AG10803 (cell line): ENCODE data around the gene ABHD10.
A peak's percentile ranks its signal among the peaks of the same experiment; 100 is the strongest.

Experiments
- DNase-seq: peaks from one replicate; pipeline ENCODE4 v3.0.0; 2010; ENCODE audit warnings: low read depth
- H3K4me3 ChIP-seq: 2 replicates; pipeline ENCODE4 v1.5.1; 2011; ENCODE audit warnings: mild to moderate bottlenecking, low read length, control low read depth
- TF ChIP-seq, protein P1 (sequence below): conservative IDR thresholded peaks from 2 replicates; pipeline ENCODE4 v1.5.1; 2011; ENCODE audit warnings: mild to moderate bottlenecking, low read length, control low read depth, inconsistent platforms

ABHD10 gene

DNA sequence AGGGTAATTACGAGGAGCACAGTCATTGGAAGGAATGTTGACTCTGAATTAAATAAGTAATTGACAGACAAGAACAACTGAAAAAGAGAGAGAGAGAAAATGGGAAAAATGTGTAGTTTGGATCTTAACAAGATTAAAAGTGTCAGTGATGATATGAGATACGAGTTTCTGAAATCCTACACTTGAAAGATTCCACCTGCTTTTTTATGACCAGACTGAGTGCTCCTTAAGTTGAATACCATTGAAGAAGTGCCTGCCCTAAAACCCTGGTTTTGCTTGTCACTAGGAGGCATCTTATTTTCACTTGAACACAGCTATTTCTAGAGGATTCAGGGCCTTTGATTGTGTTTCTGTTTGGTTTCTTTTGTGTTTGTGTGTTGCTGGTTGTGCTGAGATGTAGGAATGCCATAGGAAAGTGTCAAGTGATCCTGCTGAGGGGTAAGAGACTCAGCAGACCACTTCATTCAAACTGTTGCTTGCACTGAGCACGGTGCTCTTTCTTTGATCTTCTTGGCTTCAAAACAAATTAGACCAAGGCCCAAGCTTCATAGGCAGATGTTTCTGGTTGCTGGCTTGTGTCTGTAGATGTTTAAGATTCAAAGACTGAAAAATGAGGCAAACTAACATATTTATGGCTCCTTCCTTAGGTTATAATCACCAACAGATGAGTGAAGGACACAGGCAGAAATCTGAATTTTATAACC lies 17.2 kb upstream of the ABHD10 start:
- no peak overlapping the region for H3K4me3 ChIP-seq
- DNase-seq, result peak; percentile 64
- TF ChIP-seq, protein P1, sequence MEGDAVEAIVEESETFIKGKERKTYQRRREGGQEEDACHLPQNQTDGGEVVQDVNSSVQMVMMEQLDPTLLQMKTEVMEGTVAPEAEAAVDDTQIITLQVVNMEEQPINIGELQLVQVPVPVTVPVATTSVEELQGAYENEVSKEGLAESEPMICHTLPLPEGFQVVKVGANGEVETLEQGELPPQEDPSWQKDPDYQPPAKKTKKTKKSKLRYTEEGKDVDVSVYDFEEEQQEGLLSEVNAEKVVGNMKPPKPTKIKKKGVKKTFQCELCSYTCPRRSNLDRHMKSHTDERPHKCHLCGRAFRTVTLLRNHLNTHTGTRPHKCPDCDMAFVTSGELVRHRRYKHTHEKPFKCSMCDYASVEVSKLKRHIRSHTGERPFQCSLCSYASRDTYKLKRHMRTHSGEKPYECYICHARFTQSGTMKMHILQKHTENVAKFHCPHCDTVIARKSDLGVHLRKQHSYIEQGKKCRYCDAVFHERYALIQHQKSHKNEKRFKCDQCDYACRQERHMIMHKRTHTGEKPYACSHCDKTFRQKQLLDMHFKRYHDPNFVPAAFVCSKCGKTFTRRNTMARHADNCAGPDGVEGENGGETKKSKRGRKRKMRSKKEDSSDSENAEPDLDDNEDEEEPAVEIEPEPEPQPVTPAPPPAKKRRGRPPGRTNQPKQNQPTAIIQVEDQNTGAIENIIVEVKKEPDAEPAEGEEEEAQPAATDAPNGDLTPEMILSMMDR, result no peak

GRCh38 chr3:111963424-111963823 lies 15.4 kb upstream of the ABHD10 start:
- no peak overlapping the region for H3K4me3 ChIP-seq
- TF ChIP-seq, protein P1, result no peak
- DNase-seq, result peak; percentile 80

GRCh38 chr3:111965484-111965883 lies 13.3 kb upstream of the ABHD10 start:
- no peak for DNase-seq
- H3K4me3 ChIP-seq, result no peak overlapping the region
- TF ChIP-seq, protein P1, result no peak

- no peak for DNase-seq
- H3K4me3 ChIP-seq, result no peak overlapping the region
- TF ChIP-seq, protein P1, result no peak
These were observed 11.8 kb upstream of the ABHD10 start for GRCh38 chr3:111967068-111967467.

- H3K4me3 ChIP-seq, result no peak overlapping the region
- TF ChIP-seq, protein P1, result peak; percentile 97
- DNase-seq, result peak; percentile 80
These were observed 11.1 kb upstream of the ABHD10 start for GRCh38 chr3:111967651-111968274.

DNA sequence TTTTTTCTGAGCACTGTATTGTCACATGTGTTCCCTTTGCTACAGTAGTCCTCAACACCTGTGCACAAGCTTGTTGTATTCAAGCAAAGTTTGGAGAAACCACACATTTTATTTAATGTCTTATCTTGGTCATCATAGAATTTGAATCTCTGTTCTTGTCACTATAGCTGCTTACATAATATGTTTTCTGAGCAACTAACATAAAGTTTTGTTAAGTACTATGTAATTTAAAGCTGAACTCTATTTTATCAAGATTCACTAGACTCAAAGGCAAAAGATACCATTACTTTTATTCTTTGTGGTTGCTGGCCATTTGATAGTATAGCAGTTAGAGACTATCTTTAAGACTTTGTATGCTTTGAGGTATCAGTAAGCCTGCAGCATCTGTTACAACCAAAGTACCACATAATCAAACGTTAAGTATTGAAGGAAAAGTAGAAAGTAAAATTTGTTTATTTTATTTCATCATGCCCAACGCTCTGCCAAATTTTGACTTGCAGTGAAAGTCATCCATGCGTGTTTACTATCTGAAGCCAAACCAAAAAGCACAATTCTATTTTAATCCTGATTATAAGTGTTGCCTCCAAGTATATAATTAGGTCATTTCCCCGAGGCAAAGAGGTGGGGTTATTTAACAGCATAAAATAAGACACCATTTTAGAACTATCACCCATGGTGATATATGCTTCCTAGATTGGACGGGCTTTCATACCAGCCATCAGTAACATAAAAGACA lies 10.3 kb upstream of the ABHD10 start:
- H3K4me3 ChIP-seq, result no peak overlapping the region
- DNase-seq, result no peak
- TF ChIP-seq, protein P1, result no peak
